ENCODE results near the gene IFT43. TPM values are rescaled to one million over a fixed set of nuclear protein-coding genes. Genes with fewer than 3 reads are reported as not detected.

Gene IFT43
- total RNA-seq, 1 donor from 2014 or later, result 42.6 TPM

GRCh38 chr14:76015191-76015590, 29.6 kb downstream of the IFT43 start:
- no peak for DNase-seq (ENCODE audit: low spot score)

DNA sequence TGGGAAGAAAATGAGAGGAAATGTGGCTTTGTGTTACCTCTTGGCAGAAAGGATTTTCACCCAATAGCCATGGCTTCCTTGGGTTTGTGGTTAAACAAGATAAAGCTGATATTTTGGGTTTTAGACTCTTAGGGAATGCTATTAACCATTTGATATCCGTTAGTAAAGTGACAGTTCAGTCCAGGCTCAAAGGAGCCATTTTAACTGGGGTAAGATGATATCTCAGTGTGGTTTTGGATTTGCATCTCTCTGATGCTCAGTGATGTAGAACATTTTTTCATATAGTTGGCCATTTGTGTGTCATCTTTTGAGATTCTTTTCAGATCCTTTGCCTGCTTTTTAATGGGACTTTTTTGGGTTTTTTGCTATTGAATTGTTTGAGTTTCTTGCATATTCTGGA, 30.1 kb downstream of the IFT43 start:
- no peak for DNase-seq (ENCODE audit: low spot score)

- DNase-seq (ENCODE audit: low spot score), result no peak
Observed at GRCh38 chr14:76019676-76020075, 34.1 kb downstream of the IFT43 start.

GRCh38 chr14:76022991-76023390, 37.4 kb downstream of the IFT43 start:
- no peak for DNase-seq (ENCODE audit: low spot score)

GRCh38 chr14:76023757-76024156, 38.2 kb downstream of the IFT43 start:
- DNase-seq (ENCODE audit: low spot score), result no peak

GRCh38 chr14:76024211-76024907, 38.8 kb downstream of the IFT43 start:
- no peak for DNase-seq (ENCODE audit: low spot score)

DNA sequence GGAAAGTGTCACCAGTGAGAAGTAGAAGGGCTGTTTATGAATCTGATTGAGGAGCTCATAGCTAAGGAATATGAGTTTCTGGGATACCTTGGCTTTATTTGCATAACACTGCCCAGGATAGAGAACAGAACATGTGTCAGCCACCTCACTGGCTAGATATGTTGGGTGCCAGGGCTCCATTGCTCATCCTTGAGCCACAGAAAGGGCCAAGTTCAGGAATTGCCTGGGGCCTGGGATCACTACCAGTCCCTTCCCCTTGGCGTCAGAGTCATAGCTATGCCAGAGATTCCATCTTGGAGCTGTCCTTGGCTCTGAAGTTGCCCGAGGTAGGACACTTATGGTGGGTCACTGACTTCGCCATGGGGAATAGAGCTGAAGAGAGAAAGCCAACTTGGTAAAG, 49.0 kb downstream of the IFT43 start:
- no peak for DNase-seq (ENCODE audit: low spot score)

DNA sequence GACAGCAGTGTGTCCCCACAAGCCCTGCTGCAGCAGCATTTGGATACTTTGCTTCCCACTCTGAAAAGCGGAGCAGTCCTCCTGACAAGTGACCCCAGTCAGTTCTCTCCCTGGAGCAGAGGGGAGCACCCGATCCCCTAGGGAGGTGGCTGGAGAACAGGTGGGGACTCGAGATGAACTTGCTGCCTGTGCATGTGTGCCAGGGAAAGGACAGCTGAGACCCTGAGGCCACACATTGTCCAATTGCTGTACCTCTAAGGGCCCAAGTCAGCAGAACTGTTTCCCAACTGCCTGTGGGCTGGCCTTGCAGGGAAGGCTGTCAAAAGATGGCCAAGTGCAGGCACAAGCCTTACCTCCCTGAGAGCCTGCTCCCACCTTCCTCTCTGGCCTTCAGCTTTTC, 55.1 kb downstream of the IFT43 start:
- no peak for DNase-seq (ENCODE audit: low spot score)

- DNase-seq (ENCODE audit: low spot score), result no peak
Observed at GRCh38 chr14:76045773-76046172, 60.2 kb downstream of the IFT43 start.

DNA sequence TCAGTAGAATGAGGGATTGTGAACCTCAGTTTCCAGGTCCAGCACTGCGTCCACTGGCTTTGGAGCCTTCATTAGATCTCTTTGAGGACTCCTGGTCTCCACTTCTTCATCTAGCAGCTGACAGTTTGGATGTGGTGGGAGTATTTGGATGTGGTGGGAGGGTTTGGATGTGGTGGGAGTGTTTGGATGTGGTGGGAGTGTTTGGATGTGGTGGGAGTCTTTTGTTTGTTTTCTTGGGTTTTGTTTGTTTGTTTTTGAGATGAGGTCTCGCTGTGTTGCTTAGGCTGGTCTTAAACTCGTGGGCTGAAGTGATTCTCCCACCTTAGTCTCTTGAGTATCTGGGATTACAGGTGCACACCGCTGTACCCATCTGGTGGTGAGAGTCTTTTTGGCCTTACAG, 64.7 kb downstream of the IFT43 start:
- DNase-seq (ENCODE audit: low spot score), result no peak

DNA sequence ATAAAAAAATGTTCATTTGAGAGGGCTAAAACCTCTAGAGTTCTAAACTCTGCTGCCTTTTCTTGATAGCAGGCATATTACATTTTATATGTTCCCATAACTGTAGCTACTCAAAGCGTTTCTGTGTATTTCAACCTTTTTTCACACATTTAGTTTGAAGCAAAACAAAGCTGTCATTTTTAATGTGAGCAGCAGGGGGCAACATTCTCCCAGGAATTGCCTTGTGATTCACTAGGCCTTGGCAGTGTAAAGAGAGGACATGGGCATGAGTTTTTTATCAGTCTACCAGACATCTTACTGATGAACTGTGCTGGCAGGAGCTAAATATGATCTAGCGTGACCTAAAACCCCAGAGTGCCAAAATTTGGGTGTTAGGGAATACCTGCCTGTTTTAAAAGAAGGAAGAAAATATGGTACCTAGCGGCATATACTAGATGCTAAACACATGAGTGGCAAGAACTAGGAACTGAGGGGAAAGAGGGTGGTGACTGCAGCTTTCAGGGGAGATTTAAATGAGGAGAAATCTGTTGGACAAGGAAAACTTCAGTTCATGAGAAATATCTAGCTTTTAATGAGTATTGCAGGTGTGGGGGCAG, 65.3 kb downstream of the IFT43 start:
- DNase-seq (ENCODE audit: low spot score), result peak; percentile 46

DNA sequence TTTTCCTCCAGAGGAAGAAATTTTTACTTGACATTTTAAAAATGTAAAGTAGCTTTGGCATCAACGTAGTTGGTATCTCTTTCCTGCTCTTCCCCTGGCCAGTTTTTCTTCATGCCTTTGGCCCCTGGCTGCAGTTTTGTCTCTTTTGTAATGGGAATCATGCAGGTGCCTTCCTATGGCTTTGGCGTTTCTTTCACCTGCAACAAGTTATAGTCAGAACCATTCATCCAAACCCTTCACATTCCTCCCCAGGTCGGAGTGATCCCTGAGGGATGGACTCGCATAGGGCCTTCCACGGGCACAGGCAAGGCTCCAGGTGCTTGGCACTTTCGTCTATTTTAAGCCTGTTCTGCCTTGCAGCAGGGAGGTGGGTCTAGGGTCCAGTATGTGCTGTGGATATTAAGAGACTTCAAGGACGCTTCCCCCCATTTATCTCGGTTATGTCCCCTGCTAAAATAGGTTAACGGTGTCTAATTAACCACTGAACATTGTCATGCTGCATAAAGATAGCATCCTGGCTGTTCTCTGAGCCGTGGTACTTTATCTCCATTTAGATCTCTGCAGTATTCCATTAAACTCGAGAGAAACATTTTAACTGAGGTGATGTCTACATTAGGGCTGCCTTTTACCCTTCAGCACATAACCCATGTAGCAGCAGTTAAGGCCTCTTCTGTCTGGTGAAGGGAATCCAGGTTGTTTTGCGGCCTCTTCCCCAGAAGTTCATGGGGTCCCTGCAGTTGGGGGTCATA, 66.3 kb downstream of the IFT43 start:
- DNase-seq (ENCODE audit: low spot score), result no peak

GRCh38 chr14:76053572-76054355, 68.2 kb downstream of the IFT43 start:
- DNase-seq (ENCODE audit: low spot score), result no peak

GRCh38 chr14:76055330-76055729, 69.8 kb downstream of the IFT43 start:
- DNase-seq (ENCODE audit: low spot score), result no peak

- no peak for DNase-seq (ENCODE audit: low spot score)
Observed at GRCh38 chr14:76056128-76056527, 70.6 kb downstream of the IFT43 start.

GRCh38 chr14:76057914-76058313, 72.4 kb downstream of the IFT43 start:
- DNase-seq (ENCODE audit: low spot score), result no peak

- no peak for DNase-seq (ENCODE audit: low spot score)
Observed at GRCh38 chr14:76063327-76063726, 77.8 kb downstream of the IFT43 start.

DNA sequence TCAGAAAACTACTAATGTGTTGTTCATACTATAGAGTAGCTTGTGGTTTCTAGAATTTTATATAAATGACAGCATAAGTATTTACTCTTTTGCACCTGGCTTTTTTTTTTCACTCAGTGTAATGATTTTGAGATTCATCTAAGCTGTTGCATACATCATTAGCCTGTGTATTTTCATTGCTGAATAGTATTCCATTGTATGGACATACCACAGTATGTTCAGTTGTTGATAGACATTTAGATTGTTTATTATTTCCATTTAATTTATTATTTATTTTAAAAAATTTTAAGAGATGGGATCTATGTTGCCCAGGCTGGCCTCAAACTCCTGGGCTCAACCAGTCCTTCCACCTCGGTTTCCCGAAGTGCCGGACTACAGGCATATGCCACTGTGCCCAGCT, 80.0 kb downstream of the IFT43 start:
- DNase-seq (ENCODE audit: low spot score), result no peak

DNA sequence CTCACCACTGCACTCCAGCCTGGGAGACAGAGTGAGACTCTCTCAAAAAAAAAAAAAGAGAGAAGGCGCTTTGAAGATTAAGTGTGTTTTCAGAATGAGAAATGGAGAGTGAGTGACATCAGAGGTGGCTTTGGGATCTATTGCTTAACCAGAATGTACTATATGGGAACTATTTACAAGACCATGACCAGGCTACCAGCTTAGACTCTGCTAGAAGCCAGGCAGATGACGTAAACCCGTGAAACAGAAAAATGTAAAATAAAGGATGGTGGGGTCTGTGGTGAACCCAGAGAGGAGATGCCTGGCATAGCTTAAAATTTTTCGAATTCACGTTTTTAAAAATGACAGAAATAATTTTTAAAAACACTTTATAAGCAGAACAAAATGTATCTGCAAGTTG, 82.0 kb downstream of the IFT43 start:
- DNase-seq (ENCODE audit: low spot score), result no peak

DNA sequence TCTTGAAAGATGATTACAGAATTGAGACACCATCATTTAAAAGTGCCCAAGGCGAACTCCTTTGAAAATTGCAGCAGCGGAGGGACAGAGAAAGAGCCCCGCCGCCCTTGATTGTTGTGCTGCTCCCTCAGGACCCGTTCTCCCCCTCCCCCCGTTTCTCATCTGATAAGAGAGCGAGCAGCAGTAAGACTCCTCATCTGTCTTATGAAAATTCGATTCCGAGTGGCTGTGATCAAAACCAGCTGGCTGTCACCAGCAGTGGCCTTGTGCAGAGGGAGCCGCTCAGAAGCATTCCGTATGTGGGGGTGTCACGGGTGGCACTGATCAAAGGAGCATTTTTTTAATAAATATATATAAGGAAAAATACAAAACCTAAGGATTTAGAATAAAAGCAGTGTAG, 88.2 kb downstream of the IFT43 start:
- no peak for DNase-seq (ENCODE audit: low spot score)

GRCh38 chr14:76077340-76077739, 91.8 kb downstream of the IFT43 start:
- DNase-seq (ENCODE audit: low spot score), result no peak

- no peak for DNase-seq (ENCODE audit: low spot score)
Observed at GRCh38 chr14:76078501-76078900, 92.9 kb downstream of the IFT43 start.
